GM12878 (cell line): Measurements from ENCODE around the gene FCGR2B. TPM values are rescaled to one million over a fixed set of nuclear protein-coding genes. Genes with fewer than 3 reads are reported as not detected.

ENCODE experiments used
- ATF2 ChIP-seq: IDR thresholded peaks from 2 replicates; pipeline ENCODE4 v1.6.1; 2012; ENCODE audit warnings: low read length, inconsistent platforms
- CEBPZ ChIP-seq: fragments of 150-350 bp; IDR thresholded peaks from 2 replicates; pipeline ENCODE4 v1.6.1; 2016; ENCODE audit warnings: low read depth, low read length
- CHD4 ChIP-seq: fragments of 200-600 bp; sonication (generic); IDR thresholded peaks from 2 replicates; pipeline ENCODE4 v1.6.1; 2016; ENCODE audit warnings: mild to moderate bottlenecking
- E2F4 ChIP-seq: IDR thresholded peaks from 2 replicates; pipeline ENCODE4 v1.6.1; 2012; ENCODE audit warnings: low read depth, low read length, improper control_type of control experiment
- FOXM1 ChIP-seq: IDR thresholded peaks from 2 replicates; pipeline ENCODE4 v1.6.1; 2012; ENCODE audit warnings: low read depth, mild to moderate bottlenecking, inconsistent platforms, low read length, moderate library complexity
- KAT2A ChIP-seq: conservative IDR thresholded peaks from 2 replicates; pipeline ENCODE4 v1.6.1; 2011; ENCODE audit warnings: low read depth, low read length; ENCODE audit not compliant: control insufficient read depth
- LARP7 ChIP-seq: fragments of 450-650 bp; IDR thresholded peaks from 2 replicates; pipeline ENCODE4 v1.6.1; 2017; ENCODE audit warnings: mild to moderate bottlenecking
- MAX ChIP-seq: IDR thresholded peaks from 2 replicates; pipeline ENCODE4 v1.6.1; 2012; ENCODE audit warnings: low read depth, low read length, improper control_type of control experiment
- MTA3 ChIP-seq: IDR thresholded peaks from 2 replicates; pipeline ENCODE4 v1.6.1; 2012; ENCODE audit warnings: low read length, inconsistent platforms, borderline replicate concordance
- MYB ChIP-seq: fragments of 150-350 bp; IDR thresholded peaks from 2 replicates; pipeline ENCODE4 v1.6.1; 2014; ENCODE audit warnings: mild to moderate bottlenecking, low read depth, low read length, borderline replicate concordance
- PML ChIP-seq: IDR thresholded peaks from 2 replicates; pipeline ENCODE4 v1.6.1; 2012; ENCODE audit warnings: low read length, inconsistent platforms
- PRDM15 ChIP-seq: fragments of 450-650 bp; formaldehyde crosslinking; IDR thresholded peaks from 2 replicates; pipeline ENCODE4 v1.4.0; 2020; ENCODE audit warnings: mild to moderate bottlenecking, moderate library complexity
- SRF ChIP-seq, 2 experiments: IDR thresholded peaks; 2 replicates each; pipeline ENCODE4 v1.6.1; 2011; ENCODE audit warnings: low read depth in 2 of 2, low read length in 2 of 2, mild to moderate bottlenecking in 1 of 2, moderate library complexity in 1 of 2
- TAF1 ChIP-seq: IDR thresholded peaks from 2 replicates; pipeline ENCODE4 v1.6.1; 2011; ENCODE audit warnings: mild to moderate bottlenecking, low read depth, low read length, borderline replicate concordance
- TCF3 ChIP-seq: IDR thresholded peaks from 2 replicates; pipeline ENCODE4 v1.6.1; 2012; ENCODE audit warnings: low read depth, mild to moderate bottlenecking, low read length, borderline replicate concordance; ENCODE audit not compliant: insufficient read depth
- ZBTB4 ChIP-seq: fragments of 450-650 bp; formaldehyde crosslinking; IDR thresholded peaks from 2 replicates; pipeline ENCODE4 v1.4.0; 2022; ENCODE audit warnings: mild to moderate bottlenecking, moderate library complexity
- polyA plus RNA-seq, 11 experiments: library from polyadenylated mRNA; depleted of rRNA in 4 of 11; unstranded in 6 of 11; stranded (reverse) in 5 of 11; fragments of >200 nt; fragmentation: Nextera tagmentation in 4 of 11; fragmentation: Illumina TruSeq in 1 of 11; extraction: Ambion mirVana in 4 of 11; extraction: Trizol in 1 of 11; gene quantifications; 1 replicate in 1 of 11; 2 replicates in 10 of 11; pipeline versions ENCODE4 v1.2.1 to v1.2.3, GENCODE V29; 2011 to 2016; ENCODE audit warnings: inconsistent platforms in 2 of 11, missing spikeins in 2 of 11, low read depth in 1 of 11
- total RNA-seq, 4 experiments: library from RNA; depleted of rRNA in 3 of 4; stranded (reverse); fragments of >200 nt in 3 of 4; fragmentation: Illumina TruSeq in 1 of 4; extraction: Trizol in 1 of 4; gene quantifications; 2 replicates each; pipeline versions ENCODE4 v1.2.1 to v1.2.3, GENCODE V29; 2013 to 2021

FCGR2B gene
- total and polyA plus RNA-seq, 10 of the 15 experiments (the other 5 are each of a cell fraction or from before 2014, with no cell fraction given) = 76.6 to 216 (median 108) TPM

GRCh38 chr1:161727256-161727924 is 64.4 kb downstream of the FCGR2B start (continued):
- TF ChIP-seq MYB = no peak
- TF ChIP-seq TAF1 = no peak
- no peak for TF ChIP-seq SRF (IDR thresholded peaks at IDR 0.05; ENCODE audit: low read depth in 2 of 2, low read length in 2 of 2)
- TF ChIP-seq MTA3 = no peak; the same call in 1 of the 2 replicates
- no peak for TF ChIP-seq ZBTB4 (CRISPR knock-in tag)
- TF ChIP-seq MAX = 0 out of 2 replicates have a peak, but pooled peaks have one; percentile 43
- no peak for TF ChIP-seq ATF2
- TF ChIP-seq PML = peak; percentile 50; the same call in 1 of the 2 replicates
- no peak for TF ChIP-seq FOXM1
- TF ChIP-seq E2F4 = no peak
- TF ChIP-seq CEBPZ = no peak
- 0 out of 2 replicates have a peak, but pooled peaks have one; percentile 34 for TF ChIP-seq TCF3
- TF ChIP-seq PRDM15 = no peak
- TF ChIP-seq KAT2A = no peak
- no peak for TF ChIP-seq CHD4
- peak; percentile 76; the same call in 1 of the 2 replicates for TF ChIP-seq LARP7
